GM18867 (cell line): ENCODE data around the gene TLN1.

Experiments
- ATAC-seq: cut with Tn5 transposase; IDR thresholded peaks from one replicate; pipeline ENCODE4 v1.9.1; 2021; ENCODE audit warnings: mild to moderate bottlenecking, moderate library complexity; ENCODE audit not compliant: unreplicated experiment

Gene TLN1

DNA sequence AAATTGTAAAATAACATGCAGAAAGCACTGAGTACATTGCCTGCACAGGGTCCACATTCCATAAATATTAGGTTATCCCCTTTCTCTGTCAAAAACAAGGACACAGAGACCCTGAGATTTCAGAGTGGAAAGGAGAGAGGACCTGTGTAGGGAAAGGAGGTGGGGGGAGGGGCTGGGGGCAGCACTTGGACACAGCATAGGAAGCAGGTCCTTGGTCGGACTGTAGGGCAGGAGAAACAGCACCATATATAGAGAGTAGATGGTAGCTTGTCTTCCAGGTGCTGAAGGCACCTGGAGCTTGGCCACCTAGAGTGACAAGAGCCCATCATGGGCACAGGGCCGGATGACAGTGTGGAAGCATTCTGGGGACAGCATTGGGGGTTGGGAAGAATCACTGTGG is 44.7 kb downstream of the TLN1 start:
- no peak for ATAC-seq

- no peak for ATAC-seq
Observed at GRCh38 chr9:35686222-35687203, 45.5 kb downstream of the TLN1 start.

DNA sequence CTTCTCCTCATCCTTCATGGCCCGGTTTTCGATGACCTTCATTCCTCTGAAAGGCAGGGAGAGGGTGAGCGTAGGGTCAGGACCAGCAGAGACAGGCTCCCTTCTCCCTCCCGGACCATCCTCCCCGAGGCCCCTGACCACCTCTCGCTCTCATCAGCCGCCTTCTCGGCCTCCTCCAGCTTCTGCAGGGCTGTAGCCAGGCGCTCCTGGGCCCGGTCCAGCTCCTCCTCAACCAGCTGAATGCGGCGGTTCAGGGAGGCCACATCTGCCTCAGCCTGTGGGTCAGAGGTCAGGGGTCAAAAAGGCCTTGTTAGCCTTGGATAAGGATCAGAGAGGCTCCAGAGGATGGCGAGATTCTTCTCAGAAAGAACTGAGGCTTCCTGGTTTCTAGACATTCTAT is 46.5 kb downstream of the TLN1 start:
- no peak for ATAC-seq

DNA sequence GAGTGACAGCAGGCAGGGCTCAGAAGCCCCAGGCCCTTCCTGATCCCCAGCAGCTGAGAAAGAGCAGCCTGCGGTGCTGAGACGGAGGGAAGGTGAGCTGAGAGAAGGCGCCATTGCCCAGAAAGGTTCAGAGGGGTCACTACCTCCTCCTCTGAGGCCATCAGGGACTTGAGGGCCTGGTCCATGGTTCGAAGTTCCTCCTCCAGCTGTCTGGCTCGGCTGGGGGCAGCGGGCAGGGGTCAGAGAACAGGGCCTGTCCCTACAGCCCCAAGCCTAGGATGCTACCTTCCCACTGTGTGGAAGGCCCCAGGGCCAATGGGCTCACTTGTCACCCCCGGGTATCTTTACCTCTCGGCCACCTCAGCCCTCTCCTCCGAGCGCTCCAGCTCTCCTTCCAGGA is 47.1 kb downstream of the TLN1 start:
- ATAC-seq: no peak

DNA sequence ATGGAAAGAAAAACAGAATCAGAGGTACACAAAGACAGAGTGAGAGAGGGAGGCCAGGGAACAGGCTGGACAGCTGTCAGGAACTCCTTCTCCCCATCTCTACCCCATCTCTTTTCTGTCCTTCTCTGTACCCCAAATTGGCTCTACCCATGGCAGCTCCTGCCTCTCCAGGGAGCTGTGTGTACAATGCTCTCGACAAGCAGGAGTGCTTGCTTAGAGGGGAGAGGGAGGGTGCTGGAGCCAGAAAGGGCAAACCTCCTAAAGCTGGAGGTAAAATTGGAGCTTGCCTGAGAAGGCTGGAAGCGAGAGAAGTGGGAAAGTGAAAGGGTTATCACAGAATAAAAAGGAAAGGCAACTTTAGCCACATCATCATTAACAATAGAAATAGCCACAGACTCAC is 48.7 kb downstream of the TLN1 start:
- ATAC-seq: no peak

GRCh38 chr9:35682520-35683315 is 49.3 kb downstream of the TLN1 start:
- ATAC-seq: no peak

DNA sequence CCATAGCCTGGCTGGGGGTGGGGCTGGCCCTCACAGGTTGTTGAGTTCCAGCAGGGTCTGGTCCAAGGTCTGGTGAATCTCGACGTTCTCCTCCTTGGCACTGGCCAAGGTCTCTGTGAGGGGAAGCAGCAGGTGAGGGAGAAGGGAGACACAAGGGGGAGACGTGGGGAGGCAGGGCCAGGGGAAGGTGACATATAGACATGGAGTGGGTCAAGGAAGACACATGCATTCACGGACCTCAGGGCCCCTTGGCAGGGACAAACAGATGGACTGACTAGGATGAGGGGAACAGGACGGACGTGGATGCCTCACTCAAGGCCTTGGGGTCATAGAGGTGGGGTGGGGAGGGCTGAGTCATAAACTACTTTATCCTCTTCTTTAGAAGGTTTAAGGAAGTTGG is 49.9 kb downstream of the TLN1 start:
- ATAC-seq: no peak

DNA sequence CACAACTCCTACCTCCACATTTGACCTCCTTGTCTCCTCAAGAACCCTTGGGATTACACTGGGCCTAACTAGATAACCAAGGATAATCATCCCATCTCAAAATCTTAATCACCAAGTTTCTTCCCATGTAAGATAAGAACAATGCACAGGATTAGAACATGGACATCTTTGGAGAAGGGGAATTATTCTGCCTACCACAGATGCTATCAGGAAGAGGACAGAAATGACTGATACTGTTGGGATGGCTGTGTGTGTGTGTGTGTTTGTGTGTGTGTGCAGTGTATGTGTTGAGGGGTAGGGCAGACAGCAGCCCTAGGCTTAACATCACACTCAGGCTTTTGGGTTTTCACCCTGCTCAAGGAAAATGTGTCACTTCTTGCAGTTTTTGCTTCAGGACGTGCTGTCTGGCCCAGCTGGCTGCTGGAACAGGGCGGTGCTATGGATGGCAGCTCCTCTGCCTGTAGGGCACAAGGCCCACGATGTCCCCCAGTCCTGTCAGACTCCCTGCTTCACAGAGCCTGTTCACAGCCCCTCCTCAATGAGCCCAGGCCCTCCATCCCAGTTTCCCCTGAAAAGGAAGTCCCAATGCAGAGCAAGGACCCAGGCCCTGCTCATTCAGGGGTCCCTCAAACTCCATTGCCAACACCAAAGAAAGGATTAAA is 50.5 kb downstream of the TLN1 start:
- no peak for ATAC-seq

- peak; percentile 75 for ATAC-seq
Observed at GRCh38 chr9:35680331-35681105, 51.5 kb downstream of the TLN1 start.

- no peak for ATAC-seq
Observed at GRCh38 chr9:35679766-35680330, 52.1 kb downstream of the TLN1 start.

GRCh38 chr9:35679091-35679490 is 52.9 kb downstream of the TLN1 start:
- ATAC-seq: no peak

DNA sequence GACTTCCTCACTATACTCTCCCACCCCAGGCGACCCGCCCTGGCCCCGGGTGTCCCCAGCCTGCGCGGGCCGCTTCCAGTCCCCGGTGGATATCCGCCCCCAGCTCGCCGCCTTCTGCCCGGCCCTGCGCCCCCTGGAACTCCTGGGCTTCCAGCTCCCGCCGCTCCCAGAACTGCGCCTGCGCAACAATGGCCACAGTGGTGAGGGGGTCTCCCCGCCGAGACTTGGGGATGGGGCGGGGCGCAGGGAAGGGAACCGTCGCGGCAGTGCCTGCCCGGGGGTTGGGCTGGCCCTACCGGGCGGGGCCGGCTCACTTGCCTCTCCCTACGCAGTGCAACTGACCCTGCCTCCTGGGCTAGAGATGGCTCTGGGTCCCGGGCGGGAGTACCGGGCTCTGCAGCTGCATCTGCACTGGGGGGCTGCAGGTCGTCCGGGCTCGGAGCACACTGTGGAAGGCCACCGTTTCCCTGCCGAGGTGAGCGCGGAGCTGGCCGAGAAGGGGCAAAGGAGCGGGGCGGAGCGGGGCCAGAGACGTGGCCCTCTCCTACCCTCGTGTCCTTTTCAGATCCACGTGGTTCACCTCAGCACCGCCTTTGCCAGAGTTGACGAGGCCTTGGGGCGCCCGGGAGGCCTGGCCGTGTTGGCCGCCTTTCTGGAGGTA is 56.1 kb downstream of the TLN1 start:
- ATAC-seq: no peak

DNA sequence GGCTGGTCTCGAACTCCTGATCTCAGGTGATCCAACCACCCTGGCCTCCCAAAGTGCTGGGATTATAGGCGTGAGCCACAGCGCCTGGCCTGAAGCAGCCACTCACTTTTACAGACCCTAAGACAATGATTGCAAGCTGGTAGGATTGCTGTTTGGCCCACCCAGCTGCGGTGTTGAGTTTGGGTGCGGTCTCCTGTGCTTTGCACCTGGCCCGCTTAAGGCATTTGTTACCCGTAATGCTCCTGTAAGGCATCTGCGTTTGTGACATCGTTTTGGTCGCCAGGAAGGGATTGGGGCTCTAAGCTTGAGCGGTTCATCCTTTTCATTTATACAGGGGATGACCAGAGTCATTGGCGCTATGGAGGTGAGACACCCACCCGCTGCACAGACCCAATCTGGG is 56.8 kb downstream of the TLN1 start:
- no peak for ATAC-seq

DNA sequence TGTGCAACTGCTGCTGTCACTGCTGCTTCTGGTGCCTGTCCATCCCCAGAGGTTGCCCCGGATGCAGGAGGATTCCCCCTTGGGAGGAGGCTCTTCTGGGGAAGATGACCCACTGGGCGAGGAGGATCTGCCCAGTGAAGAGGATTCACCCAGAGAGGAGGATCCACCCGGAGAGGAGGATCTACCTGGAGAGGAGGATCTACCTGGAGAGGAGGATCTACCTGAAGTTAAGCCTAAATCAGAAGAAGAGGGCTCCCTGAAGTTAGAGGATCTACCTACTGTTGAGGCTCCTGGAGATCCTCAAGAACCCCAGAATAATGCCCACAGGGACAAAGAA is 58.0 kb downstream of the TLN1 start:
- ATAC-seq: no peak

DNA sequence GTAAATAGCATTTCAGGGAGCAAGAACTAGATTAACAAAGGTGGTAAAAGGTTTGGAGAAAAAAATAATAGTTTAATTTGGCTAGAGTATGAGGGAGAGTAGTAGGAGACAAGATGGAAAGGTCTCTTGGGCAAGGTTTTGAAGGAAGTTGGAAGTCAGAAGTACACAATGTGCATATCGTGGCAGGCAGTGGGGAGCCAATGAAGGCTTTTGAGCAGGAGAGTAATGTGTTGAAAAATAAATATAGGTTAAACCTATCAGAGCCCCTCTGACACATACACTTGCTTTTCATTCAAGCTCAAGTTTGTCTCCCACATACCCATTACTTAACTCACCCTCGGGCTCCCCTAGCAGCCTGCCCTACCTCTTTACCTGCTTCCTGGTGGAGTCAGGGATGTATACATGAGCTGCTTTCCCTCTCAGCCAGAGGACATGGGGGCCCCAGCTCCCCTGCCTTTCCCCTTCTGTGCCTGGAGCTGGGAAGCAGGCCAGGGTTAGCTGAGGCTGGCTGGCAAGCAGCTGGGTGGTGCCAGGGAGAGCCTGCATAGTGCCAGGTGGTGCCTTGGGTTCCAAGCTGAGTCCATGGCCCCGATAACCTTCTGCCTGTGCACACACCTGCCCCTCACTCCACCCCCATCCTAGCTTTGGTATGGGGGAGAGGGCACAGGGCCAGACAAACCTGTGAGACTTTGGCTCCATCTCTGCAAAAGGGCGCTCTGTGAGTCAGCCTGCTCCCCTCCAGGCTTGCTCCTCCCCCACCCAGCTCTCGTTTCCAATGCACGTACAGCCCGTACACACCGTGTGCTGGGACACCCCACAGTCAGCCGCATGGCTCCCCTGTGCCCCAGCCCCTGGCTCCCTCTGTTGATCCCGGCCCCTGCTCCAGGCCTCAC is 58.6 kb downstream of the TLN1 start, which contains the start of gene CA9:
Gene CA9, plus strand, starts transcription at position 797 of the 893 bp plus-strand sequence. Its CDS starts 32 bp downstream, at position 829.
- ATAC-seq: no peak

- ATAC-seq: no peak
Observed at GRCh38 chr9:35669331-35670145, 62.5 kb downstream of the TLN1 start.

GRCh38 chr9:35667939-35668338 is 64.1 kb downstream of the TLN1 start:
- ATAC-seq: no peak

DNA sequence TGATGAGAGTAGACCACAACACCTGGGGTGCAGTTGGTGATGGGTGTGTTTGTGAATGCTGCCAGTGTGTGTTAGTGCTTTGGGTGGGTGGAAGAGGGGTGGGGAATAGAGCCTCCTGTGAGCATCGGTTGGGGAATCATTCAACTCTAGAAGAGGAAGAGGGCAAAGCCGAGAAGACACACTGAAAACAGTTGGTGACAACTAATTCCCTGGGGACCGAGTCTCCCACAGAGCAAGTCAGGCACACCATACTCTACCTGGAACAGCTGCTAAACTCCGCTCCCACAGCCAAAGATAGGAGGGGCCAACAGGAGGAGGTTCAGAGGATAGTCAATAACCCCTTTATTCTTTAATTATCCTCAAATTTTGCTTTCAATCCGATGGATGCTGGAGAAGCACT is 65.4 kb downstream of the TLN1 start:
- no peak for ATAC-seq
